A549 (cell line): ENCODE measurements around the gene C10orf88. TPM values are rescaled to one million over a fixed set of nuclear protein-coding genes. Genes with fewer than 3 reads are reported as not detected.

ENCODE experiments used
- ATAC-seq, 2 experiments: fragments of 200-7000 bp in 1 of 2; fragments of >200 bp in 1 of 2; cut with Nextera tagmentation in 1 of 2; cut with Tn5 transposase in 1 of 2; 3 replicates each; pipeline versions ENCODE4 v1.8.0 to v1.9.1; 2018 to 2020; ENCODE audit warnings: mild to moderate bottlenecking in 1 of 2, moderate library complexity in 1 of 2
- CTCF ChIA-PET: fragments of 300-600 bp; sonication (Branson Sonifier 250); formaldehyde crosslinking; extraction: SDS; loops from one replicate; lab custom pipeline; 2021; ENCODE audit warnings: antibody characterized with exemption, inconsistent platforms; lab: Yijun Ruan, JAX
- POLR2A ChIA-PET: fragments of 350-600 bp; formaldehyde crosslinking; extraction: SDS; loops from one replicate; lab custom pipeline; 2021; ENCODE audit warnings: antibody characterized with exemption, inconsistent platforms; lab: Yijun Ruan, JAX
- DNase-seq, 2 experiments: peaks; one replicate each; pipeline versions ENCODE4 v3.0.0 to v3.0.0-alpha.2; 2011 to 2016; ENCODE audit warnings: low read depth in 1 of 2, low spot score in 1 of 2
- FAIRE-seq: peaks from 2 replicates; lab custom pipeline; 2011; peaks lifted over from hg19 to GRCh38; lab: Jason Lieb, UNC
- H3K27ac ChIP-seq, 2 experiments: fragments of >200 bp; sonication (Bioruptor Twin); formaldehyde crosslinking; 3 replicates each; pipeline ENCODE4 v1.5.1; 2016 to 2017
- H3K4me1 ChIP-seq: fragments of >200 bp; sonication (Bioruptor Twin); formaldehyde crosslinking; 3 replicates; pipeline ENCODE4 v1.6.1; 2016
- H3K4me2 ChIP-seq: fragments of >200 bp; sonication (Bioruptor Twin); formaldehyde crosslinking; 3 replicates; pipeline ENCODE4 v1.6.1; 2016
- H3K4me3 ChIP-seq: fragments of >200 bp; sonication (Bioruptor Twin); formaldehyde crosslinking; 3 replicates; pipeline ENCODE4 v1.5.1; 2016
- H3K9me3 ChIP-seq: fragments of >200 bp; sonication (Bioruptor Twin); formaldehyde crosslinking; 3 replicates; pipeline ENCODE4 v1.6.1; 2016
- BHLHE40 ChIP-seq: IDR thresholded peaks from 2 replicates; pipeline ENCODE4 v1.6.1; 2012; ENCODE audit warnings: low read depth, low read length, inconsistent platforms
- CBX2 ChIP-seq: fragments of 200-600 bp; sonication (generic); IDR thresholded peaks from 2 replicates; pipeline ENCODE4 v1.6.1; 2016; ENCODE audit warnings: low read depth, mild to moderate bottlenecking, borderline replicate concordance
- CHD2 ChIP-seq: fragments of 150-350 bp; IDR thresholded peaks from 2 replicates; pipeline ENCODE4 v1.6.1; 2014; ENCODE audit warnings: low read length; ENCODE audit not compliant: partially characterized antibody
- EHF ChIP-seq: fragments of 250-450 bp; sonication (Bioruptor Pico); IDR thresholded peaks from 2 replicates; pipeline ENCODE4 v1.5.0; 2020; ENCODE audit warnings: mild to moderate bottlenecking
- EHMT2 ChIP-seq: fragments of 200-600 bp; sonication (generic); IDR thresholded peaks from 2 replicates; pipeline ENCODE4 v1.6.1; 2016; ENCODE audit warnings: antibody characterized with exemption, low read depth, mild to moderate bottlenecking, moderate library complexity
- ESRRA ChIP-seq: fragments of 150-350 bp; IDR thresholded peaks from 2 replicates; pipeline ENCODE4 v1.6.1; 2014; ENCODE audit warnings: mild to moderate bottlenecking, low read length, borderline replicate concordance
- FOXS1 ChIP-seq: fragments of 250-450 bp; sonication (Bioruptor Pico); IDR thresholded peaks from 2 replicates; pipeline ENCODE4 v1.5.0; 2020; ENCODE audit warnings: mild to moderate bottlenecking, moderate library complexity
- HES2 ChIP-seq: fragments of >200 bp; sonication (Bioruptor Twin); formaldehyde crosslinking; IDR thresholded peaks from 2 replicates; pipeline ENCODE4 v1.6.1; 2016
- HEYL ChIP-seq: fragments of 250-450 bp; sonication (Bioruptor Pico); IDR thresholded peaks from 2 replicates; pipeline ENCODE4 v1.8.0; 2021; ENCODE audit warnings: mild to moderate bottlenecking, moderate library complexity
- HOXA7 ChIP-seq: fragments of 250-450 bp; sonication (Bioruptor Pico); IDR thresholded peaks from 2 replicates; pipeline ENCODE4 v1.5.0; 2020; ENCODE audit warnings: mild to moderate bottlenecking, moderate library complexity
- HOXB13 ChIP-seq: fragments of 250-450 bp; sonication (Bioruptor Pico); IDR thresholded peaks from 2 replicates; pipeline ENCODE4 v1.5.0; 2020; ENCODE audit warnings: low read depth, mild to moderate bottlenecking, moderate library complexity
- HOXB5 ChIP-seq: fragments of 250-450 bp; sonication (Bioruptor Pico); IDR thresholded peaks from 2 replicates; pipeline ENCODE4 v1.5.0; 2020; ENCODE audit warnings: mild to moderate bottlenecking, moderate library complexity
- JUN ChIP-seq, 2 experiments: fragments of >200 bp; sonication (Bioruptor Twin); formaldehyde crosslinking; IDR thresholded peaks; 2 replicates in 1 of 2; 3 replicates in 1 of 2; pipeline ENCODE4 v1.6.1; 2016 to 2017
- JUNB ChIP-seq: fragments of >200 bp; sonication (Bioruptor Twin); formaldehyde crosslinking; IDR thresholded peaks from 2 replicates; pipeline ENCODE4 v1.6.1; 2016
- KDM5A ChIP-seq: fragments of 200-600 bp; sonication (generic); IDR thresholded peaks from 2 replicates; pipeline ENCODE4 v1.6.1; 2016; ENCODE audit warnings: antibody characterized with exemption, mild to moderate bottlenecking
- MAFK ChIP-seq: fragments of 450-650 bp; IDR thresholded peaks from 2 replicates; pipeline ENCODE4 v1.6.1; 2014; ENCODE audit not compliant: partially characterized antibody
- MAZ ChIP-seq: fragments of 150-350 bp; IDR thresholded peaks from 2 replicates; pipeline ENCODE4 v1.6.1; 2014; ENCODE audit warnings: antibody characterized with exemption, low read depth, low read length, borderline replicate concordance
- MYC ChIP-seq: IDR thresholded peaks from 2 replicates; pipeline ENCODE4 v1.6.1; 2012; ENCODE audit warnings: mild to moderate bottlenecking, inconsistent platforms, low read length, improper control_type of control experiment, borderline replicate concordance
- NPAS2 ChIP-seq: fragments of 250-450 bp; sonication (Bioruptor Pico); IDR thresholded peaks from 2 replicates; pipeline ENCODE4 v1.8.0; 2022; ENCODE audit warnings: mild to moderate bottlenecking, moderate library complexity, borderline replicate concordance
- NR3C1 ChIP-seq: fragments of >200 bp; sonication (Bioruptor Twin); formaldehyde crosslinking; IDR thresholded peaks from 3 replicates; pipeline ENCODE4 v1.6.1; 2017
- PBX3 ChIP-seq: IDR thresholded peaks from 2 replicates; pipeline ENCODE4 v1.6.1; 2012
- POLR2AphosphoS2 ChIP-seq: conservative IDR thresholded peaks from 2 replicates; pipeline ENCODE4 v1.6.1; 2012; ENCODE audit warnings: low read length, improper control_type of control experiment, inconsistent platforms
- RAD21 ChIP-seq, 2 experiments: fragments of >200 bp in 1 of 2; sonication (Bioruptor Twin) in 1 of 2; formaldehyde crosslinking in 1 of 2; IDR thresholded peaks in 1 of 2; conservative IDR thresholded peaks in 1 of 2; 2 replicates in 1 of 2; 3 replicates in 1 of 2; pipeline ENCODE4 v1.6.1; 2012 to 2018; ENCODE audit warnings: inconsistent platforms in 1 of 2
- RFX5 ChIP-seq: fragments of 450-650 bp; IDR thresholded peaks from 2 replicates; pipeline ENCODE4 v1.7.1; 2014; ENCODE audit warnings: antibody characterized with exemption, mild to moderate bottlenecking, moderate library complexity
- TP53 ChIP-seq: fragments of 250-450 bp; sonication (Bioruptor Pico); IDR thresholded peaks from 2 replicates; pipeline ENCODE4 v1.5.0; 2021; ENCODE audit warnings: mild to moderate bottlenecking, moderate library complexity
- ZNF302 ChIP-seq: fragments of 250-450 bp; sonication (Bioruptor Pico); IDR thresholded peaks from 2 replicates; pipeline ENCODE4 v1.9.0; 2021; ENCODE audit warnings: inconsistent platforms, mild to moderate bottlenecking, moderate library complexity
- ZSCAN20 ChIP-seq: fragments of 250-450 bp; sonication (Bioruptor Pico); IDR thresholded peaks from 2 replicates; pipeline ENCODE4 v1.8.0; 2022; ENCODE audit warnings: mild to moderate bottlenecking, moderate library complexity
- WGBS: methylation state at CpG from one replicate; pipeline ENCODE4 v1.1.6; 2017; ENCODE audit errors: missing lambda C conversion rate; 5-methylcytosine and 5-hydroxymethylcytosine counted together
- polyA plus RNA-seq, 4 experiments: library from polyadenylated mRNA; depleted of rRNA in 3 of 4; stranded (reverse); fragments of >200 nt; fragmentation: RNase III in 1 of 4; extraction: RNeasy Plus Mini Kit Qiagen cat#74134 plus additional on column Dnase treatment in 1 of 4; gene quantifications; 2 replicates in 3 of 4; 3 replicates in 1 of 4; pipeline ENCODE4 v1.2.3, GENCODE V29; 2011 to 2017
- TF ChIP-seq, protein P1 (sequence below): fragments of 250-450 bp; sonication (Bioruptor Pico); IDR thresholded peaks from 2 replicates; pipeline ENCODE4 v1.5.0; 2020; ENCODE audit warnings: low read depth, mild to moderate bottlenecking, moderate library complexity
- TF ChIP-seq, protein P2 (sequence below): fragments of 200-600 bp; sonication (generic); IDR thresholded peaks from 2 replicates; pipeline ENCODE4 v1.6.1; 2016; ENCODE audit warnings: antibody characterized with exemption, mild to moderate bottlenecking, moderate library complexity
- TF ChIP-seq, protein P3 (sequence below): fragments of 250-450 bp; sonication (Bioruptor Pico); IDR thresholded peaks from 2 replicates; pipeline ENCODE4 v1.5.0; 2021; ENCODE audit warnings: mild to moderate bottlenecking, moderate library complexity, borderline replicate concordance

C10orf88 gene
- polyA plus RNA-seq, 2 of the 4 experiments (the other 2 are of a cell fraction) = 11.0 to 11.9 TPM

GRCh38 chr10:122911889-122912484 is 42.0 kb downstream of the C10orf88 start:
- Histone ChIP-seq H3K4me1 (no peaks in the 10 kb centered on the region), H3K4me3 (no peak overlapping the region), H3K27ac (no peak overlapping the region), H3K4me2 (no peak overlapping the region), H3K9me3 (no peaks in the 10 kb centered on the region)
- no peak for FAIRE-seq
- ChIA-PET CTCF (interaction anchor here (2.1 kb wide), 1 partner anchor 69 kb away, joined by 4 read pairs; no protein-coding TSS in a partner anchor), POLR2A (no interaction called here)
- peak; percentile 21 to 34 for DNase-seq
- peak; percentile 82 to 87 for ATAC-seq
- WGBS = 30% methylated on average over 5 of the region's 5 CpGs
- TF ChIP-seq, protein P1, sequence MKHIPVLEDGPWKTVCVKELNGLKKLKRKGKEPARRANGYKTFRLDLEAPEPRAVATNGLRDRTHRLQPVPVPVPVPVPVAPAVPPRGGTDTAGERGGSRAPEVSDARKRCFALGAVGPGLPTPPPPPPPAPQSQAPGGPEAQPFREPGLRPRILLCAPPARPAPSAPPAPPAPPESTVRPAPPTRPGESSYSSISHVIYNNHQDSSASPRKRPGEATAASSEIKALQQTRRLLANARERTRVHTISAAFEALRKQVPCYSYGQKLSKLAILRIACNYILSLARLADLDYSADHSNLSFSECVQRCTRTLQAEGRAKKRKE (CRISPR knock-in tag) = peak; percentile 90
- TF ChIP-seq EHF (CRISPR knock-in tag) = peak; percentile 92
- TF ChIP-seq ZNF302 (CRISPR knock-in tag) = peak; percentile 74; the same call in 1 of the 2 replicates
- no peak for TF ChIP-seq RAD21 (conservative IDR thresholded peaks at IDR 0.05 in 1 of 2, IDR thresholded peaks at IDR 0.05 in 1 of 2)
- TF ChIP-seq, protein P2, sequence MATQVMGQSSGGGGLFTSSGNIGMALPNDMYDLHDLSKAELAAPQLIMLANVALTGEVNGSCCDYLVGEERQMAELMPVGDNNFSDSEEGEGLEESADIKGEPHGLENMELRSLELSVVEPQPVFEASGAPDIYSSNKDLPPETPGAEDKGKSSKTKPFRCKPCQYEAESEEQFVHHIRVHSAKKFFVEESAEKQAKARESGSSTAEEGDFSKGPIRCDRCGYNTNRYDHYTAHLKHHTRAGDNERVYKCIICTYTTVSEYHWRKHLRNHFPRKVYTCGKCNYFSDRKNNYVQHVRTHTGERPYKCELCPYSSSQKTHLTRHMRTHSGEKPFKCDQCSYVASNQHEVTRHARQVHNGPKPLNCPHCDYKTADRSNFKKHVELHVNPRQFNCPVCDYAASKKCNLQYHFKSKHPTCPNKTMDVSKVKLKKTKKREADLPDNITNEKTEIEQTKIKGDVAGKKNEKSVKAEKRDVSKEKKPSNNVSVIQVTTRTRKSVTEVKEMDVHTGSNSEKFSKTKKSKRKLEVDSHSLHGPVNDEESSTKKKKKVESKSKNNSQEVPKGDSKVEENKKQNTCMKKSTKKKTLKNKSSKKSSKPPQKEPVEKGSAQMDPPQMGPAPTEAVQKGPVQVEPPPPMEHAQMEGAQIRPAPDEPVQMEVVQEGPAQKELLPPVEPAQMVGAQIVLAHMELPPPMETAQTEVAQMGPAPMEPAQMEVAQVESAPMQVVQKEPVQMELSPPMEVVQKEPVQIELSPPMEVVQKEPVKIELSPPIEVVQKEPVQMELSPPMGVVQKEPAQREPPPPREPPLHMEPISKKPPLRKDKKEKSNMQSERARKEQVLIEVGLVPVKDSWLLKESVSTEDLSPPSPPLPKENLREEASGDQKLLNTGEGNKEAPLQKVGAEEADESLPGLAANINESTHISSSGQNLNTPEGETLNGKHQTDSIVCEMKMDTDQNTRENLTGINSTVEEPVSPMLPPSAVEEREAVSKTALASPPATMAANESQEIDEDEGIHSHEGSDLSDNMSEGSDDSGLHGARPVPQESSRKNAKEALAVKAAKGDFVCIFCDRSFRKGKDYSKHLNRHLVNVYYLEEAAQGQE = peak; percentile 99
- no peak for TF ChIP-seq JUN (IDR thresholded peaks at IDR 0.05)
- 0 out of 2 replicates have a peak, but pooled peaks have one; percentile 60 for TF ChIP-seq HOXA7
- TF ChIP-seq MAZ = no peak
- TF ChIP-seq ZSCAN20 (CRISPR knock-in tag) = peak; percentile 96
- peak; percentile 99 for TF ChIP-seq EHMT2
- 0 out of 2 replicates have a peak, but pooled peaks have one; percentile 32 for TF ChIP-seq TP53 (CRISPR knock-in tag)
- TF ChIP-seq NPAS2 = no peak
- TF ChIP-seq PBX3 = no peak
- TF ChIP-seq HEYL = peak; percentile 90; the same call in 1 of the 2 replicates
- TF ChIP-seq RFX5 = no peak
- no peak for TF ChIP-seq JUNB
- no peak for TF ChIP-seq NR3C1
- peak; percentile 93; the same call in 1 of the 2 replicates for TF ChIP-seq FOXS1 (CRISPR knock-in tag)
- TF ChIP-seq HOXB13 (CRISPR knock-in tag) = peak; percentile 92
- peak; percentile 96 for TF ChIP-seq HOXB5 (CRISPR knock-in tag)

DNA sequence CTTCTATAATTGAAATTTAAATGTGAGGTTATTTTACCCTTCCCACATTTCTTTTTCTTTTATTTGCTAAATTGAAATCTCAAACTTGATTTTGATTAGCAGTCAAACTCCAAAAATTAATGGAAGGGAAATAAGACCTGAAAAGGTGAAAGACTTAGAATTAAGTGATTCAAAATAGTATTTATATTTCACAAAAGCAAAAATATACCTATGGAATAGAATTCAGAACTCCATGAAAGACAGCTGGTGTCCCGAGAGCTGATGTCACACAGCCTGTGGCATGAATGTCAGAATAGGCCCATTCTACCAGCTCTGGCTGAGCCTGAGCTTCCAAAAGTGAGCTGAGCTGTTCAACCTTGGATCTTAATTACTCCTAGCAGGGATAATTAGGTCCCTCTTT is 43.7 kb downstream of the C10orf88 start, which contains the start of gene FAM24A:
Gene FAM24A, plus strand, starts transcription at position 301 of the 400 bp plus-strand sequence. CDS start 1,025 bp downstream, outside the sequence.
- no peaks in the 10 kb centered on the region for H3K4me1 ChIP-seq
- FAIRE-seq = no peak
- CTCF ChIA-PET = interaction anchor here (1.3 to 2.1 kb wide), 2 partner anchors 10 to 71 kb away, joined by 3 to 4 read pairs; no protein-coding TSS in a partner anchor
- DNase-seq = no peak
- POLR2A ChIA-PET = no interaction called here
- 12% methylated on average over 1 of the region's 1 CpG for WGBS
- no peak for ATAC-seq
- H3K9me3 ChIP-seq = no peaks in the 10 kb centered on the region
- H3K4me2 ChIP-seq = no peak within 1 kb of the TSS
- TF ChIP-seq TP53 (CRISPR knock-in tag) (no peak), RFX5 (no peak), KDM5A (no peak), MAFK (no peak), CBX2 (no peak), HOXB5 (CRISPR knock-in tag) (no peak), MYC (no peak), CHD2 (no peak), POLR2AphosphoS2 (no peak), HOXB13 (CRISPR knock-in tag) (no peak), BHLHE40 (no peak), HEYL (no peak), ESRRA (no peak), HES2 (no peak)
- TF ChIP-seq, protein P3, sequence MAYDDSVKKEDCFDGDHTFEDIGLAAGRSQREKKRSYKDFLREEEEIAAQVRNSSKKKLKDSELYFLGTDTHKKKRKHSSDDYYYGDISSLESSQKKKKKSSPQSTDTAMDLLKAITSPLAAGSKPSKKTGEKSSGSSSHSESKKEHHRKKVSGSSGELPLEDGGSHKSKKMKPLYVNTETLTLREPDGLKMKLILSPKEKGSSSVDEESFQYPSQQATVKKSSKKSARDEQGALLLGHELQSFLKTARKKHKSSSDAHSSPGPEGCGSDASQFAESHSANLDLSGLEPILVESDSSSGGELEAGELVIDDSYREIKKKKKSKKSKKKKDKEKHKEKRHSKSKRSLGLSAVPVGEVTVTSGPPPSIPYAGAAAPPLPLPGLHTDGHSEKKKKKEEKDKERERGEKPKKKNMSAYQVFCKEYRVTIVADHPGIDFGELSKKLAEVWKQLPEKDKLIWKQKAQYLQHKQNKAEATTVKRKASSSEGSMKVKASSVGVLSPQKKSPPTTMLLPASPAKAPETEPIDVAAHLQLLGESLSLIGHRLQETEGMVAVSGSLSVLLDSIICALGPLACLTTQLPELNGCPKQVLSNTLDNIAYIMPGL (CRISPR knock-in tag) = no peak
- no peak within 1 kb of the TSS for H3K4me3 ChIP-seq
- H3K27ac ChIP-seq = no peak within 1 kb of the TSS
